GF-D8 (cell line): ENCODE measurements around the gene PRMT2.
"Not testable (repeated sequence)": the region's sequence is repeated elsewhere in the genome, so short reads cannot be mapped to it uniquely, and the experiment has no call there.

Experiments used
- DNase-seq: peaks from one replicate; lab custom pipeline; 2025; lab: John Stamatoyannopoulos, UW

The PRMT2 gene

GRCh38 chr21:46668904-46669303 lies 33.4 kb downstream of the PRMT2 start:
- DNase-seq: not testable (repeated sequence)

GRCh38 chr21:46674430-46675007 lies 39.0 kb downstream of the PRMT2 start:
- DNase-seq: no peak

- no peak for DNase-seq
These were observed 40.3 kb downstream of the PRMT2 start for GRCh38 chr21:46675595-46676280.

GRCh38 chr21:46676542-46676941 lies 41.1 kb downstream of the PRMT2 start:
- not testable (repeated sequence) for DNase-seq

- not testable (repeated sequence) for DNase-seq
These were observed 46.1 kb downstream of the PRMT2 start for GRCh38 chr21:46681593-46681992.

- not testable (repeated sequence) for DNase-seq
These were observed 63.2 kb downstream of the PRMT2 start for GRCh38 chr21:46698652-46699051.

GRCh38 chr21:46699104-46699503 lies 63.6 kb downstream of the PRMT2 start:
- not testable (repeated sequence) for DNase-seq
